Osteoblast (primary cell): ENCODE measurements around the gene POU2AF1. TPM values are rescaled to one million over a fixed set of nuclear protein-coding genes. Genes with fewer than 3 reads are reported as not detected.

Experiments
- DNase-seq: peaks from one replicate; pipeline ENCODE4 v3.0.0; 2011; ENCODE audit warnings: low spot score, mixed read lengths; ENCODE audit not compliant: insufficient read length; ENCODE audit errors: missing footprints
- H2AFZ ChIP-seq: 2 replicates; pipeline ENCODE4 v1.6.0; 2011; ENCODE audit warnings: mild to moderate bottlenecking, low read length
- H3K27ac ChIP-seq: 2 replicates; pipeline ENCODE4 v1.5.1; 2011; ENCODE audit warnings: mild to moderate bottlenecking, low read depth, low read length, moderate library complexity
- H3K27me3 ChIP-seq: 2 replicates; pipeline ENCODE4 v1.6.0; 2012; ENCODE audit warnings: mild to moderate bottlenecking, control low read depth, inconsistent platforms, low read length, moderate library complexity; ENCODE audit not compliant: insufficient read depth
- H3K36me3 ChIP-seq: 2 replicates; pipeline ENCODE4 v1.5.1; 2011; ENCODE audit warnings: mild to moderate bottlenecking, low read length, control low read depth, moderate library complexity; ENCODE audit not compliant: insufficient read depth
- H3K4me1 ChIP-seq: 2 replicates; pipeline ENCODE4 v1.5.1; 2011; ENCODE audit warnings: mild to moderate bottlenecking, low read length, control low read depth, moderate library complexity; ENCODE audit not compliant: insufficient read depth
- H3K4me2 ChIP-seq: 2 replicates; pipeline ENCODE4 v1.6.0; 2011; ENCODE audit warnings: mild to moderate bottlenecking, low read length; ENCODE audit not compliant: insufficient read depth
- H3K4me3 ChIP-seq: fragments of 200-600 bp; sonication (generic); 3 replicates; pipeline ENCODE4 v1.5.1; 2012; ENCODE audit warnings: mild to moderate bottlenecking, low read length, inconsistent platforms; ENCODE audit not compliant: insufficient read depth
- H3K79me2 ChIP-seq: 2 replicates; pipeline ENCODE4 v1.6.0; 2012; ENCODE audit warnings: mild to moderate bottlenecking, low read length, control low read depth, inconsistent platforms; ENCODE audit not compliant: insufficient read depth
- H3K9me3 ChIP-seq: 2 replicates; pipeline ENCODE4 v1.5.1; 2011; ENCODE audit warnings: low read depth, low read length, control low read depth
- H4K20me1 ChIP-seq: 2 replicates; pipeline ENCODE4 v1.6.0; 2012; ENCODE audit warnings: mild to moderate bottlenecking, low read length, control low read depth; ENCODE audit not compliant: insufficient read depth
- total RNA-seq: library from RNA; depleted of rRNA; stranded (reverse); fragments of >200 nt; gene quantifications from 2 replicates; pipeline ENCODE4 v1.2.3, GENCODE V29; 2012
- TF ChIP-seq, protein P1 (sequence below): IDR thresholded peaks from 2 replicates; pipeline ENCODE4 v1.5.1; 2011; ENCODE audit warnings: mild to moderate bottlenecking, low read depth, low read length, moderate library complexity; ENCODE audit errors: extremely low read depth

Gene POU2AF1
- total RNA-seq, 1 donor = not detected

DNA sequence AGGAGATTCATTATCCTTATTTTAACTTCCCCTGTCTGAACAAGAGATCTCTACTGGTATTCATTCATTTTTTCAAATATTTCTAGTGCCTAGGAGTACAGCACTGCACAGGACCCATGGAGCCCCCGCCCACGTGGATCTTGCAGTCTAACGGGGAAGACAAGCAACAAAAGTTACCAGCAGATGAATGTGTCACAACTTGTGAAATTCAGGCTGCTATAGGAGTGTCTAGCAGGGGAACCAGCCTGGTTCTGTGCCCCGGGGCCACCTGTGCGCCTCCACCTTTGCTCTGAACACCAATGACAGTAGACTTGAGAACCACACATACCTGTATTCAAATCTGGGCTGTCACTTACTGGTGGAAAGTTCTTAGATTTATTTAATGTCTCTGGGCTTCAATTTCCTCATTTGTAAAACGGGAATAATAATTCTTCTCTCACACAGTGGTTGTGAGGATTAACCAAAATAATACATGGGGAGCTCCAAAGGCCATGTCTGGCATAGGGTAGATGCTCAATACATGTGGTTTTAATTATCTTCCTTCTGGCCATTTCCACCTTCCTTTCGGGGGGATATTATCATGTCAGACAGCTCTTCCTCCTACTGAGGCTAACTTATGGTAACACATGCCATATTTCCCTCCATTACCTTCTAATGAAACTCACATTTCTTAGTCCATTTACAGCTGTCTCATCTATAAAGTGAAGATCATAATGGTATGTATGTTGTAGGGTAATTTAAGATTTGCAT lies 17.8 kb downstream of the POU2AF1 start:
- Histone ChIP-seq H3K4me3 (no peak overlapping the region), H3K4me2 (no peak overlapping the region), H4K20me1 (no peaks in the 10 kb centered on the region), H3K36me3 (no peaks in the 10 kb centered on the region), H3K79me2 (no peaks in the 10 kb centered on the region), H3K9me3 (no peaks in the 10 kb centered on the region), H3K27ac (no peak overlapping the region), H3K27me3 (no peaks in the 10 kb centered on the region), H2AFZ (no peak overlapping the region), H3K4me1 (no peaks in the 10 kb centered on the region)
- no peak for DNase-seq
- TF ChIP-seq, protein P1, sequence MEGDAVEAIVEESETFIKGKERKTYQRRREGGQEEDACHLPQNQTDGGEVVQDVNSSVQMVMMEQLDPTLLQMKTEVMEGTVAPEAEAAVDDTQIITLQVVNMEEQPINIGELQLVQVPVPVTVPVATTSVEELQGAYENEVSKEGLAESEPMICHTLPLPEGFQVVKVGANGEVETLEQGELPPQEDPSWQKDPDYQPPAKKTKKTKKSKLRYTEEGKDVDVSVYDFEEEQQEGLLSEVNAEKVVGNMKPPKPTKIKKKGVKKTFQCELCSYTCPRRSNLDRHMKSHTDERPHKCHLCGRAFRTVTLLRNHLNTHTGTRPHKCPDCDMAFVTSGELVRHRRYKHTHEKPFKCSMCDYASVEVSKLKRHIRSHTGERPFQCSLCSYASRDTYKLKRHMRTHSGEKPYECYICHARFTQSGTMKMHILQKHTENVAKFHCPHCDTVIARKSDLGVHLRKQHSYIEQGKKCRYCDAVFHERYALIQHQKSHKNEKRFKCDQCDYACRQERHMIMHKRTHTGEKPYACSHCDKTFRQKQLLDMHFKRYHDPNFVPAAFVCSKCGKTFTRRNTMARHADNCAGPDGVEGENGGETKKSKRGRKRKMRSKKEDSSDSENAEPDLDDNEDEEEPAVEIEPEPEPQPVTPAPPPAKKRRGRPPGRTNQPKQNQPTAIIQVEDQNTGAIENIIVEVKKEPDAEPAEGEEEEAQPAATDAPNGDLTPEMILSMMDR = no peak

- Histone ChIP-seq H3K4me1 (no peaks in the 10 kb centered on the region), H3K4me3 (no peak overlapping the region), H3K79me2 (no peaks in the 10 kb centered on the region), H3K36me3 (no peaks in the 10 kb centered on the region), H3K27ac (no peak overlapping the region), H4K20me1 (no peaks in the 10 kb centered on the region), H3K27me3 (no peaks in the 10 kb centered on the region), H3K4me2 (no peak overlapping the region), H2AFZ (no peak overlapping the region), H3K9me3 (no peaks in the 10 kb centered on the region)
- TF ChIP-seq, protein P1 = no peak
- peak; percentile 83 for DNase-seq
Measured at GRCh38 chr11:111360150-111361043, 18.7 kb downstream of the POU2AF1 start.

DNA sequence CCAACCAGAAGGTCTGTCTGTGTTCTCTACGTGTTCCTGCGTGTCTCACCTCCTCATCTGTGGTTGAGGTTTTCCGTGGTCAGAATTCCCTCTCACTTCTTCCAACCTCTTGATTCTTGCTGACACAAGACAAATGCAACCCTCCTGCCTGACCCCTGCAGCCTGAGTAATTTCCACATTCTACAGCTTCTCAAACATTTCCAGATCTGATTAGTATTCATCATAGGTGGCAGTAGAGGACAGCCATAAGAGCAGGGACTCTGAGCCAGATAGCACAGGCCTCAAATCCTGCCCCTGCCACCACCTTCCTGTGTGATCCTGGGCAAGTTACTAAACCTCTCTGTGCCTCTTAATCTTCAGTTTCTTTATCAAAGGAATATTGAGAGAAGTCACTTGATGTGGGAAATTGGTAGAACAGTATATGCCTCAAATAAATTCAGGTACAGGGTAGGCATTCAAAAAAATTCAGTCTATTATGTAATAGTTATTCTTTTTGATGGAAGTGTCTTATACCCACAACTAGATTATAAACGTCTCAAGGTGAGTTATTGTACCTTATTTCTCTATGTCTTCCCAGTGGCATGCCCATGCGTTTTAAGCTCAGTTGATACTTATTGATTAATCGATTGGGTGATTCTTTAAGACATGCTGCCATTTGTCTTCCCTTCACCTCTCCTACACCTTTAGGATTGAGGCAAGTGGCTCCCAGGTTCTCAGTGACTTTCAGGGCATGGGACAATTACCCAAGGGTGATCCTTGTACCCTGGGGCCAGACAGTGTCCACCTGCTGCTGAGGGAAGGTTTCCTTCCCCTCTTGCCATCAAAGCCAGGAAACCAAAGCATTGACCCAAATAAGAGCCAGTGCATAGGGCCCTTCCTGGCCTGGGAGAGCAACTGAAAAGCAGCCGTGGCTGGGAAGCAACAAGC lies 19.6 kb downstream of the POU2AF1 start:
- Histone ChIP-seq H3K79me2 (no peaks in the 10 kb centered on the region), H3K9me3 (no peaks in the 10 kb centered on the region), H4K20me1 (no peaks in the 10 kb centered on the region), H2AFZ (no peak overlapping the region), H3K4me3 (no peak overlapping the region), H3K36me3 (no peaks in the 10 kb centered on the region), H3K27ac (no peak overlapping the region), H3K4me2 (no peak overlapping the region), H3K27me3 (no peaks in the 10 kb centered on the region), H3K4me1 (no peaks in the 10 kb centered on the region)
- no peak for DNase-seq
- TF ChIP-seq, protein P1 = no peak
